Astrocyte of the cerebellum (primary cell): ENCODE measurements around the gene NUDCD3.
A peak's percentile ranks its signal among the peaks of the same experiment; 100 is the strongest.

Source experiments
- DNase-seq: peaks from one replicate; pipeline ENCODE4 v3.0.0-alpha.2; 2011; ENCODE audit warnings: low read depth
- H3K4me3 ChIP-seq: 2 replicates; pipeline ENCODE4 v1.5.1; 2011; ENCODE audit warnings: mild to moderate bottlenecking, low read depth, low read length, moderate library complexity
- in situ Hi-C: cut with HindIII; loops from 2 replicates; pipeline ENCODE4 v1.10.0; 2017; ENCODE audit warnings: low sequenced_read_pairs
- TF ChIP-seq, protein P1 (sequence below): IDR thresholded peaks from 2 replicates; pipeline ENCODE4 v1.5.1; 2012; ENCODE audit warnings: low read length, low read depth, moderate library complexity, mild to moderate bottlenecking; ENCODE audit errors: missing control alignments

The NUDCD3 gene

DNA sequence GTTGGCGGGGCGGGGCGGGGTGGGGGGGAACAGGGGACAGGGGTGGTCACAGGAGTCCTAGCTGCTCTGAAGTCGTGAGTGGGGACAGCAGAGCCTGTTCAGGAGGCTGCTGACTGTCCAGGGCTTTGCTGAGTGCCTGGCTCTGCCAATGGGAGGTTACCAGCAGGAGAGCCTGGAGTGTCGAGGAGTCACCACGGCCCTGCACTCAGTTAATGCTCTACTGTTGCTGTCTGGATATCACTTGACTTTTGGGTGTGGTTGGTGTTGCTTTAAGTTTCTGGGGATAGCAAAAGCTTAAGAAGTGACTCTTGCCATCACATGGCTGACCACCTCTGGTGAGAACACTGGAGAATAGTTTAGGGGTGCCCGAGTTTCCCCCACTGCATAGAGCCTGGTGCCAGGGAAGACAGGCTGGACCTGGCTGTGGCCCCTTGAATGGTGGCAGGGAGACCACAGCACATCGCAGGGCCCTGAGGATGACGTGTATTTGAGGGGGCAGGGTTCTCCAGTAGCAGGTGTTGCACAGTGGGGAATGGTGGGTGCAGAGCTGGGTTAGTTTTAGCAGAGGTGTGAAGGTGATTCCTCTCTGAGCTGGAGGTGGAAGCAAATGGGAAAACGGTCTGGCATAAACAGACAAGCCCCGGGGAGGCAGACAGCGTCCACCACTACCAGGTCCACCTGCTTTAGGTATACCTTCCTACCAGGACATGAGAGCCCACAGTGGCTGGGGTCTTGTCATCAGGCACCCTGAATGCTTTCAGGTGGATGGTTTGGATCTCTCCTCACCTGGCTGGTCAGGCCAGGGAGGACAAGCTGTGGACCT lies 110.9 kb downstream of the NUDCD3 start:
- in situ Hi-C loops, result no loop called here
- H3K4me3 ChIP-seq, result no peak overlapping the region
- no peak for DNase-seq
- TF ChIP-seq, protein P1, sequence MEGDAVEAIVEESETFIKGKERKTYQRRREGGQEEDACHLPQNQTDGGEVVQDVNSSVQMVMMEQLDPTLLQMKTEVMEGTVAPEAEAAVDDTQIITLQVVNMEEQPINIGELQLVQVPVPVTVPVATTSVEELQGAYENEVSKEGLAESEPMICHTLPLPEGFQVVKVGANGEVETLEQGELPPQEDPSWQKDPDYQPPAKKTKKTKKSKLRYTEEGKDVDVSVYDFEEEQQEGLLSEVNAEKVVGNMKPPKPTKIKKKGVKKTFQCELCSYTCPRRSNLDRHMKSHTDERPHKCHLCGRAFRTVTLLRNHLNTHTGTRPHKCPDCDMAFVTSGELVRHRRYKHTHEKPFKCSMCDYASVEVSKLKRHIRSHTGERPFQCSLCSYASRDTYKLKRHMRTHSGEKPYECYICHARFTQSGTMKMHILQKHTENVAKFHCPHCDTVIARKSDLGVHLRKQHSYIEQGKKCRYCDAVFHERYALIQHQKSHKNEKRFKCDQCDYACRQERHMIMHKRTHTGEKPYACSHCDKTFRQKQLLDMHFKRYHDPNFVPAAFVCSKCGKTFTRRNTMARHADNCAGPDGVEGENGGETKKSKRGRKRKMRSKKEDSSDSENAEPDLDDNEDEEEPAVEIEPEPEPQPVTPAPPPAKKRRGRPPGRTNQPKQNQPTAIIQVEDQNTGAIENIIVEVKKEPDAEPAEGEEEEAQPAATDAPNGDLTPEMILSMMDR, result no peak

GRCh38 chr7:44378744-44379143 lies 111.7 kb downstream of the NUDCD3 start:
- in situ Hi-C loops, result no loop called here
- H3K4me3 ChIP-seq, result no peak overlapping the region
- DNase-seq, result peak; percentile 34
- TF ChIP-seq, protein P1, result no peak

- TF ChIP-seq, protein P1, result no peak
- in situ Hi-C loops, result no loop called here
- H3K4me3 ChIP-seq, result no peak overlapping the region
- DNase-seq, result no peak
Measured at GRCh38 chr7:44377681-44378421, 112.6 kb downstream of the NUDCD3 start.

- in situ Hi-C loops, result no loop called here
- DNase-seq, result no peak
- TF ChIP-seq, protein P1, result no peak
Measured at GRCh38 chr7:44377134-44377463, 113.4 kb downstream of the NUDCD3 start.

DNA sequence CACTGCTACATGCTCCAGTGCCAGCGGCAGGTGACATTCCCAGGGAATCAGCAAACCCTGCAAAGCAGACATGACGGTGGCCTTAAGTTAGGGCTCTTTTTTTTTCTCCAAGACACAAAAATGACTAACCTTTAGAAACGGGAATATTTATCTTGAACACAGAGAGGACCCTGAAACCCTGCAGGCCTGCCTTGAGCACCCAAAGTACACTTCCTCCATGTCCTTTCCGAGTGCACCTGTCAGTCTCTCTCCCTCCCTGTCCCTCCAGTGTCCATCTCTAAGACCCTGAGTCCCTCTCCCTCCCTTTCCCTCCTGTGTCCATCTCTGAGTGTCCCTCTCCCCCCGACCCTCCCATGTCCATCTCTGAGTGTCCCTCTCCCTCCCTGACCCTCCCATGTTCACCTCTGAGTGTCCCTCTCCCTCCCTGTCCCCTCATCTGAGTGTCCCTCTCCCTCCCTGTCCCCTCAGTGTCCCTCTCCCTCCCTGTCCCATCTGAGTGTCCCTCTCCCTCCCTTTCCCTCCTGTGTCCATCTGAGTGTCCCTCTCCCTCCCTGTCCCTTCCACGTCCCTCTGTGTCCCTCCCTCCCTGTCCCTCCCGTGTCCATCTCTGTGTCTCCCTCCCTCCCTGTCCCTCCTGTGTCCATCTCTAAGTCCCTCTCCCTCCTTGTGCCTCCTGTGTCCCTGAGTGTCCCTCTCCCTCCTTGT lies 113.9 kb downstream of the NUDCD3 start:
- TF ChIP-seq, protein P1, result no peak
- in situ Hi-C loops, result no loop called here

More at GRCh38 chr7:44377134-44377463, 113.4 kb downstream of the NUDCD3 start:
- H3K4me3 ChIP-seq, result no peak overlapping the region

GRCh38 chr7:44375926-44376342 lies 114.5 kb downstream of the NUDCD3 start:
- H3K4me3 ChIP-seq, result no peak overlapping the region
- in situ Hi-C loops, result no loop called here
- no peak for DNase-seq
- TF ChIP-seq, protein P1, result no peak

More for the DNA sequence above, 113.9 kb downstream of the NUDCD3 start:
- no peak for DNase-seq
- H3K4me3 ChIP-seq, result no peak overlapping the region
